GM23338 (cell line): ENCODE measurements around the gene OGT. TPM values are rescaled to one million over a fixed set of nuclear protein-coding genes. Genes with fewer than 3 reads are reported as not detected.

Experiments used
- ATAC-seq: fragments of 200-7000 bp; cut with Tn5 transposase; 3 replicates; pipeline ENCODE4 v1.9.1; 2020
- DNase-seq: peaks from one replicate; pipeline ENCODE4 v3.0.0-alpha.2; 2015; ENCODE audit warnings: low spot score
- H2AFZ ChIP-seq: fragments of 200-600 bp; sonication (generic); 2 replicates; pipeline ENCODE4 v1.8.0; 2016; ENCODE audit warnings: antibody characterized with exemption, mild to moderate bottlenecking, moderate library complexity
- H3F3A ChIP-seq: fragments of 200-600 bp; sonication (generic); replicated peaks from 2 replicates; pipeline ENCODE4 v1.8.0; 2017; ENCODE audit warnings: antibody characterized with exemption, mixed run types, low read depth
- H3K27ac ChIP-seq: fragments of 200-600 bp; sonication (generic); 2 replicates; pipeline ENCODE4 v1.6.1; 2016; ENCODE audit warnings: low read depth
- H3K27me3 ChIP-seq: fragments of 200-600 bp; sonication (generic); 2 replicates; pipeline ENCODE4 v1.8.0; 2016; ENCODE audit warnings: mild to moderate bottlenecking, mixed run types, moderate library complexity; ENCODE audit not compliant: insufficient read depth
- H3K36me3 ChIP-seq: fragments of 200-600 bp; sonication (generic); 2 replicates; pipeline ENCODE4 v1.8.0; 2016; ENCODE audit warnings: mild to moderate bottlenecking; ENCODE audit not compliant: insufficient read depth
- H3K4me1 ChIP-seq: fragments of 200-600 bp; sonication (generic); 2 replicates; pipeline ENCODE4 v1.8.0; 2016; ENCODE audit warnings: mild to moderate bottlenecking, moderate library complexity; ENCODE audit not compliant: insufficient read depth
- H3K4me2 ChIP-seq: fragments of 200-600 bp; sonication (generic); 2 replicates; pipeline ENCODE4 v1.7.1; 2017; ENCODE audit warnings: mixed run types
- H3K4me3 ChIP-seq: fragments of 200-600 bp; sonication (generic); 2 replicates; pipeline ENCODE4 v1.6.1; 2016; ENCODE audit warnings: mixed run types
- H3K79me2 ChIP-seq: fragments of 200-600 bp; sonication (generic); replicated peaks from 2 replicates; pipeline ENCODE4 v1.8.0; 2017; ENCODE audit warnings: mild to moderate bottlenecking; ENCODE audit not compliant: insufficient read depth
- H3K9me2 ChIP-seq: fragments of 200-600 bp; sonication (generic); 2 replicates; pipeline ENCODE4 v1.8.0; 2017; ENCODE audit not compliant: insufficient read depth
- H4K20me1 ChIP-seq: fragments of 200-600 bp; sonication (generic); replicated peaks from 2 replicates; pipeline ENCODE4 v1.8.0; 2017; ENCODE audit warnings: mild to moderate bottlenecking; ENCODE audit not compliant: insufficient read depth
- H3K27ac Mint-ChIP-seq: 2 replicates; pipeline ENCODE4 v1.8.0; 2020; ENCODE audit warnings: inconsistent platforms, mild to moderate bottlenecking, moderate library complexity, mixed read lengths
- H3K27me3 Mint-ChIP-seq: 3 replicates; pipeline ENCODE4 v1.8.0; 2022; ENCODE audit warnings: low read depth, mild to moderate bottlenecking, moderate library complexity, mixed read lengths, inconsistent platforms; ENCODE audit not compliant: insufficient read depth, poor library complexity
- H3K36me3 Mint-ChIP-seq: 3 replicates; pipeline ENCODE4 v1.8.0; 2021; ENCODE audit warnings: low read depth, mild to moderate bottlenecking, inconsistent platforms, moderate library complexity, mixed read lengths
- H3K4me1 Mint-ChIP-seq: 3 replicates; pipeline ENCODE4 v1.8.0; 2020; ENCODE audit warnings: mild to moderate bottlenecking, inconsistent platforms, mixed read lengths
- H3K4me3 Mint-ChIP-seq: 3 replicates; pipeline ENCODE4 v1.8.0; 2021; ENCODE audit warnings: moderate library complexity, mild to moderate bottlenecking, inconsistent platforms, mixed read lengths
- H3K9me3 Mint-ChIP-seq: 3 replicates; pipeline ENCODE4 v1.8.0; 2020; ENCODE audit warnings: moderate library complexity, mild to moderate bottlenecking, inconsistent platforms, mixed read lengths
- CREB1 ChIP-seq: fragments of 250-450 bp; sonication (Bioruptor Pico); IDR thresholded peaks from 2 replicates; pipeline ENCODE4 v1.5.0; 2020; ENCODE audit warnings: low read depth, mild to moderate bottlenecking, moderate library complexity
- EZH2 ChIP-seq: fragments of 200-600 bp; sonication (generic); IDR thresholded peaks from one replicate; pipeline ENCODE4 v1.8.0; 2017; ENCODE audit warnings: antibody characterized with exemption, mild to moderate bottlenecking, low read depth; ENCODE audit not compliant: unreplicated experiment
- EZH2phosphoT487 ChIP-seq: fragments of 200-600 bp; sonication (generic); IDR thresholded peaks from one replicate; pipeline ENCODE4 v1.8.1; 2018; ENCODE audit warnings: antibody characterized with exemption; ENCODE audit not compliant: unreplicated experiment
- JUNB ChIP-seq: IDR thresholded peaks from one replicate; pipeline ENCODE4 v1.6.1; 2016; ENCODE audit warnings: antibody characterized with exemption; ENCODE audit not compliant: unreplicated experiment
- NANOG ChIP-seq: IDR thresholded peaks from 2 replicates; pipeline ENCODE4 v1.6.1; 2016; ENCODE audit warnings: antibody characterized with exemption, borderline replicate concordance
- POLR2AphosphoS5 ChIP-seq: IDR thresholded peaks from 2 replicates; pipeline ENCODE4 v1.6.1; 2016; ENCODE audit warnings: antibody characterized with exemption, low read depth
- STAT1 ChIP-seq: IDR thresholded peaks from one replicate; pipeline ENCODE4 v1.6.1; 2016; ENCODE audit warnings: antibody characterized with exemption; ENCODE audit not compliant: unreplicated experiment
- ZNF114 ChIP-seq: fragments of 250-450 bp; sonication (Bioruptor Pico); IDR thresholded peaks from 2 replicates; pipeline ENCODE4 v1.5.0; 2020; ENCODE audit warnings: mild to moderate bottlenecking, moderate library complexity
- ZNF331 ChIP-seq: fragments of 250-450 bp; sonication (Bioruptor Pico); IDR thresholded peaks from 2 replicates; pipeline ENCODE4 v1.5.0; 2020; ENCODE audit warnings: low read depth, mild to moderate bottlenecking, moderate library complexity
- polyA plus RNA-seq: library from polyadenylated mRNA; unstranded; fragments of >200 nt; fragmentation: Nextera tagmentation; extraction: Ambion mirVana; gene quantifications from 2 replicates; pipeline ENCODE4 v1.2.1, GENCODE V29; 2016
- total RNA-seq: library from RNA; depleted of rRNA; stranded (reverse); fragments of >200 nt; shearing (Covaris generic); gene quantifications from 2 replicates; pipeline ENCODE4 v1.2.3, GENCODE V29; 2014
- TF ChIP-seq, protein P1 (sequence below): fragments of 250-450 bp; sonication (Bioruptor Pico); IDR thresholded peaks from 2 replicates; pipeline ENCODE4 v1.5.0; 2020; ENCODE audit warnings: mild to moderate bottlenecking, moderate library complexity
- TF ChIP-seq, protein P2 (sequence below): IDR thresholded peaks from 2 replicates; pipeline ENCODE4 v1.6.1; 2016; ENCODE audit warnings: antibody characterized with exemption
- TF ChIP-seq, protein P3 (sequence below), 2 experiments: fragments of 200-600 bp in 1 of 2; sonication (generic) in 1 of 2; conservative IDR thresholded peaks; 2 replicates each; pipeline versions ENCODE4 v1.5.1 to v1.6.1; 2016 to 2017; ENCODE audit warnings: antibody characterized with exemption in 2 of 2, low read depth in 2 of 2, mild to moderate bottlenecking in 2 of 2, moderate library complexity in 1 of 2
- TF ChIP-seq, protein P4 (sequence below): IDR thresholded peaks from one replicate; pipeline ENCODE4 v1.6.1; 2018; ENCODE audit warnings: antibody characterized with exemption; ENCODE audit not compliant: unreplicated experiment

Gene OGT
- total and polyA plus RNA-seq, 2 experiments from 2014 or later = 43.3 to 163 TPM

DNA sequence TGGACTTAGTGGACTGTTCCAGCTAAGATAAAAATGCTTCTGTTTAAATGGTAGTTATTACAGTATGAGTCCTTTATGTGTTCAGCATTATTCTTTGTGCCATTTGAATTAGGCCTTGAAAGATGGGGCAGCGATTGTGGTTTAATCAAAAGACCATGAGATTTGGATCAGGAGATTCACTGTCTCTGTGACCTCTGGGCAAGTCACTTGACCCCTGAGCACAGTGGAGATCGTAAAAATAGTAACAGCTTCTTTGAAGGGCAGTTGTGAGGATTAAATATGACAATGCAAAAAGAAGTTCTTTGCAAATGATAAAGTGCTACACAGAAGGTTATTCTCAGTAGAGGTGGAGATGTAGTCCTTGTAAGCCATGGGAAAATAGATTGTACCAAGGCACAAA, 74.6 kb downstream of the OGT start (continued):
- TF ChIP-seq, protein P1, sequence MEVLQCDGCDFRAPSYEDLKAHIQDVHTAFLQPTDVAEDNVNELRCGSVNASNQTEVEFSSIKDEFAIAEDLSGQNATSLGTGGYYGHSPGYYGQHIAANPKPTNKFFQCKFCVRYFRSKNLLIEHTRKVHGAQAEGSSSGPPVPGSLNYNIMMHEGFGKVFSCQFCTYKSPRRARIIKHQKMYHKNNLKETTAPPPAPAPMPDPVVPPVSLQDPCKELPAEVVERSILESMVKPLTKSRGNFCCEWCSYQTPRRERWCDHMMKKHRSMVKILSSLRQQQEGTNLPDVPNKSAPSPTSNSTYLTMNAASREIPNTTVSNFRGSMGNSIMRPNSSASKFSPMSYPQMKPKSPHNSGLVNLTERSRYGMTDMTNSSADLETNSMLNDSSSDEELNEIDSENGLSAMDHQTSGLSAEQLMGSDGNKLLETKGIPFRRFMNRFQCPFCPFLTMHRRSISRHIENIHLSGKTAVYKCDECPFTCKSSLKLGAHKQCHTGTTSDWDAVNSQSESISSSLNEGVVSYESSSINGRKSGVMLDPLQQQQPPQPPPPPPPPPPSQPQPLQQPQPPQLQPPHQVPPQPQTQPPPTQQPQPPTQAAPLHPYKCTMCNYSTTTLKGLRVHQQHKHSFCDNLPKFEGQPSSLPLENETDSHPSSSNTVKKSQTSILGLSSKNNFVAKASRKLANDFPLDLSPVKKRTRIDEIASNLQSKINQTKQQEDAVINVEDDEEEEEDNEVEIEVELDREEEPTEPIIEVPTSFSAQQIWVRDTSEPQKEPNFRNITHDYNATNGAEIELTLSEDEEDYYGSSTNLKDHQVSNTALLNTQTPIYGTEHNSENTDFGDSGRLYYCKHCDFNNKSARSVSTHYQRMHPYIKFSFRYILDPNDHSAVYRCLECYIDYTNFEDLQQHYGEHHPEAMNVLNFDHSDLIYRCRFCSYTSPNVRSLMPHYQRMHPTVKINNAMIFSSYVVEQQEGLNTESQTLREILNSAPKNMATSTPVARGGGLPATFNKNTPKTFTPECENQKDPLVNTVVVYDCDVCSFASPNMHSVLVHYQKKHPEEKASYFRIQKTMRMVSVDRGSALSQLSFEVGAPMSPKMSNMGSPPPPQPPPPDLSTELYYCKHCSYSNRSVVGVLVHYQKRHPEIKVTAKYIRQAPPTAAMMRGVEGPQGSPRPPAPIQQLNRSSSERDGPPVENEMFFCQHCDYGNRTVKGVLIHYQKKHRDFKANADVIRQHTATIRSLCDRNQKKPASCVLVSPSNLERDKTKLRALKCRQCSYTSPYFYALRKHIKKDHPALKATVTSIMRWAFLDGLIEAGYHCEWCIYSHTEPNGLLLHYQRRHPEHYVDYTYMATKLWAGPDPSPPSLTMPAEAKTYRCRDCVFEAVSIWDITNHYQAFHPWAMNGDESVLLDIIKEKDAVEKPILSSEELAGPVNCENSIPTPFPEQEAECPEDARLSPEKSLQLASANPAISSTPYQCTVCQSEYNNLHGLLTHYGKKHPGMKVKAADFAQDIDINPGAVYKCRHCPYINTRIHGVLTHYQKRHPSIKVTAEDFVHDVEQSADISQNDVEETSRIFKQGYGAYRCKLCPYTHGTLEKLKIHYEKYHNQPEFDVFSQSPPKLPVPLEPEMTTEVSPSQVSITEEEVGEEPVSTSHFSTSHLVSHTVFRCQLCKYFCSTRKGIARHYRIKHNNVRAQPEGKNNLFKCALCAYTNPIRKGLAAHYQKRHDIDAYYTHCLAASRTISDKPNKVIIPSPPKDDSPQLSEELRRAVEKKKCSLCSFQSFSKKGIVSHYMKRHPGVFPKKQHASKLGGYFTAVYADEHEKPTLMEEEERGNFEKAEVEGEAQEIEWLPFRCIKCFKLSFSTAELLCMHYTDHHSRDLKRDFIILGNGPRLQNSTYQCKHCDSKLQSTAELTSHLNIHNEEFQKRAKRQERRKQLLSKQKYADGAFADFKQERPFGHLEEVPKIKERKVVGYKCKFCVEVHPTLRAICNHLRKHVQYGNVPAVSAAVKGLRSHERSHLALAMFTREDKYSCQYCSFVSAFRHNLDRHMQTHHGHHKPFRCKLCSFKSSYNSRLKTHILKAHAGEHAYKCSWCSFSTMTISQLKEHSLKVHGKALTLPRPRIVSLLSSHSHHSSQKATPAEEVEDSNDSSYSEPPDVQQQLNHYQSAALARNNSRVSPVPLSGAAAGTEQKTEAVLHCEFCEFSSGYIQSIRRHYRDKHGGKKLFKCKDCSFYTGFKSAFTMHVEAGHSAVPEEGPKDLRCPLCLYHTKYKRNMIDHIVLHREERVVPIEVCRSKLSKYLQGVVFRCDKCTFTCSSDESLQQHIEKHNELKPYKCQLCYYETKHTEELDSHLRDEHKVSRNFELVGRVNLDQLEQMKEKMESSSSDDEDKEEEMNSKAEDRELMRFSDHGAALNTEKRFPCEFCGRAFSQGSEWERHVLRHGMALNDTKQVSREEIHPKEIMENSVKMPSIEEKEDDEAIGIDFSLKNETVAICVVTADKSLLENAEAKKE (CRISPR knock-in tag) = no peak

DNA sequence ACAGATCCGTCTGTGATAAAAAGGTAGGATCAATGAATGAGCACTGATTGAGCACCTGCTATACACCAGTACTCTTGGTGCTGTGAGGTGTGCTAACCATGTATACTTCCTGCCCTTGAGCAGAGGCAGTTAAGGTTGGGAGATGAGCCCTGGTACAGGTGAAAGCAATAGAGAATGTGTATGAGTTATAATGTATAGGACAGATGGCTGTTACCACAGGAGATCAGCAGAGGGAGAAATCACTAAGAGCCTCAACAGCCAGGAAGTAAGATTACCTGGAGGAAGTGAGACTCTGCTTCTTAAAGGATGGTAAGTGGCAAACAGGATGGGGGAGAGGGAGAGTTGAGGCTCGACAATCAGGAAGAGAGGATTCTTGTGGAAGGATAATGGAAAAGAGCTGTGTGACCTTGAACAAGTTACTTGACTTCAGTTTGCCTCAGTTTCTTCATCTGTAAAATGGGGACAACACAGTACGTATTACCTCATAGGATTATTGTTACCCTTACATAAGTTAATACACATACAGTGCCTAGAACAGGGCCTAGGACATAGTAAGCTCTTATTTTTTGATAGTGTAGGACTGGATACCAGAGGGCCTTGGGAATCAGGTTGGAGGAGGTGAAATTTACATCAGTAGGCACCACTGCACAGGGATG, 76.3 kb downstream of the OGT start:
- Histone ChIP-seq H3K4me3 (no peak overlapping the region), H3K4me2 (no peak overlapping the region), H4K20me1 (no peaks in the 10 kb centered on the region), H3K4me1 (no peaks in the 10 kb centered on the region), H3K79me2 (no peaks in the 10 kb centered on the region), H3K9me2 (no peaks in the 10 kb centered on the region), H3K27ac (no peak overlapping the region), H3K27me3 (no peaks in the 10 kb centered on the region), H3F3A (no peaks in the 10 kb centered on the region), H2AFZ (no peak overlapping the region), H3K36me3 (no peaks in the 10 kb centered on the region; the same call in 1 of the 2 replicates)
- no peak overlapping the region for H3K27ac Mint-ChIP-seq
- ATAC-seq = no peak
- H3K9me3 Mint-ChIP-seq = no peaks in the 10 kb centered on the region; the same call in 2 of the 3 replicates
- H3K36me3 Mint-ChIP-seq = peaks cover 38% of the 10 kb centered on the region
- no peaks in the 10 kb centered on the region for H3K4me1 Mint-ChIP-seq
- no peak for DNase-seq
- H3K4me3 Mint-ChIP-seq = no peak overlapping the region
- no peaks in the 10 kb centered on the region for H3K27me3 Mint-ChIP-seq
- TF ChIP-seq EZH2 (no peak), EZH2phosphoT487 (no peak), NANOG (no peak), ZNF331 (no peak), POLR2AphosphoS5 (no peak), ZNF114 (CRISPR knock-in tag) (no peak), JUNB (no peak), STAT1 (no peak), CREB1 (CRISPR knock-in tag) (no peak)
- TF ChIP-seq, protein P2, sequence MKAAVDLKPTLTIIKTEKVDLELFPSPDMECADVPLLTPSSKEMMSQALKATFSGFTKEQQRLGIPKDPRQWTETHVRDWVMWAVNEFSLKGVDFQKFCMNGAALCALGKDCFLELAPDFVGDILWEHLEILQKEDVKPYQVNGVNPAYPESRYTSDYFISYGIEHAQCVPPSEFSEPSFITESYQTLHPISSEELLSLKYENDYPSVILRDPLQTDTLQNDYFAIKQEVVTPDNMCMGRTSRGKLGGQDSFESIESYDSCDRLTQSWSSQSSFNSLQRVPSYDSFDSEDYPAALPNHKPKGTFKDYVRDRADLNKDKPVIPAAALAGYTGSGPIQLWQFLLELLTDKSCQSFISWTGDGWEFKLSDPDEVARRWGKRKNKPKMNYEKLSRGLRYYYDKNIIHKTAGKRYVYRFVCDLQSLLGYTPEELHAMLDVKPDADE = no peak
- TF ChIP-seq, protein P3, sequence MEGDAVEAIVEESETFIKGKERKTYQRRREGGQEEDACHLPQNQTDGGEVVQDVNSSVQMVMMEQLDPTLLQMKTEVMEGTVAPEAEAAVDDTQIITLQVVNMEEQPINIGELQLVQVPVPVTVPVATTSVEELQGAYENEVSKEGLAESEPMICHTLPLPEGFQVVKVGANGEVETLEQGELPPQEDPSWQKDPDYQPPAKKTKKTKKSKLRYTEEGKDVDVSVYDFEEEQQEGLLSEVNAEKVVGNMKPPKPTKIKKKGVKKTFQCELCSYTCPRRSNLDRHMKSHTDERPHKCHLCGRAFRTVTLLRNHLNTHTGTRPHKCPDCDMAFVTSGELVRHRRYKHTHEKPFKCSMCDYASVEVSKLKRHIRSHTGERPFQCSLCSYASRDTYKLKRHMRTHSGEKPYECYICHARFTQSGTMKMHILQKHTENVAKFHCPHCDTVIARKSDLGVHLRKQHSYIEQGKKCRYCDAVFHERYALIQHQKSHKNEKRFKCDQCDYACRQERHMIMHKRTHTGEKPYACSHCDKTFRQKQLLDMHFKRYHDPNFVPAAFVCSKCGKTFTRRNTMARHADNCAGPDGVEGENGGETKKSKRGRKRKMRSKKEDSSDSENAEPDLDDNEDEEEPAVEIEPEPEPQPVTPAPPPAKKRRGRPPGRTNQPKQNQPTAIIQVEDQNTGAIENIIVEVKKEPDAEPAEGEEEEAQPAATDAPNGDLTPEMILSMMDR (conservative IDR thresholded peaks at IDR 0.05; ENCODE audit: low read depth in 2 of 2) = no peak
- TF ChIP-seq, protein P4, sequence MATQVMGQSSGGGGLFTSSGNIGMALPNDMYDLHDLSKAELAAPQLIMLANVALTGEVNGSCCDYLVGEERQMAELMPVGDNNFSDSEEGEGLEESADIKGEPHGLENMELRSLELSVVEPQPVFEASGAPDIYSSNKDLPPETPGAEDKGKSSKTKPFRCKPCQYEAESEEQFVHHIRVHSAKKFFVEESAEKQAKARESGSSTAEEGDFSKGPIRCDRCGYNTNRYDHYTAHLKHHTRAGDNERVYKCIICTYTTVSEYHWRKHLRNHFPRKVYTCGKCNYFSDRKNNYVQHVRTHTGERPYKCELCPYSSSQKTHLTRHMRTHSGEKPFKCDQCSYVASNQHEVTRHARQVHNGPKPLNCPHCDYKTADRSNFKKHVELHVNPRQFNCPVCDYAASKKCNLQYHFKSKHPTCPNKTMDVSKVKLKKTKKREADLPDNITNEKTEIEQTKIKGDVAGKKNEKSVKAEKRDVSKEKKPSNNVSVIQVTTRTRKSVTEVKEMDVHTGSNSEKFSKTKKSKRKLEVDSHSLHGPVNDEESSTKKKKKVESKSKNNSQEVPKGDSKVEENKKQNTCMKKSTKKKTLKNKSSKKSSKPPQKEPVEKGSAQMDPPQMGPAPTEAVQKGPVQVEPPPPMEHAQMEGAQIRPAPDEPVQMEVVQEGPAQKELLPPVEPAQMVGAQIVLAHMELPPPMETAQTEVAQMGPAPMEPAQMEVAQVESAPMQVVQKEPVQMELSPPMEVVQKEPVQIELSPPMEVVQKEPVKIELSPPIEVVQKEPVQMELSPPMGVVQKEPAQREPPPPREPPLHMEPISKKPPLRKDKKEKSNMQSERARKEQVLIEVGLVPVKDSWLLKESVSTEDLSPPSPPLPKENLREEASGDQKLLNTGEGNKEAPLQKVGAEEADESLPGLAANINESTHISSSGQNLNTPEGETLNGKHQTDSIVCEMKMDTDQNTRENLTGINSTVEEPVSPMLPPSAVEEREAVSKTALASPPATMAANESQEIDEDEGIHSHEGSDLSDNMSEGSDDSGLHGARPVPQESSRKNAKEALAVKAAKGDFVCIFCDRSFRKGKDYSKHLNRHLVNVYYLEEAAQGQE = no peak
